ENCODE data around the gene KDM6A.
"Not testable (repeated sequence)": the region's sequence is repeated elsewhere in the genome, so short reads cannot be mapped to it uniquely, and the experiment has no call there.

KDM6A gene

DNA sequence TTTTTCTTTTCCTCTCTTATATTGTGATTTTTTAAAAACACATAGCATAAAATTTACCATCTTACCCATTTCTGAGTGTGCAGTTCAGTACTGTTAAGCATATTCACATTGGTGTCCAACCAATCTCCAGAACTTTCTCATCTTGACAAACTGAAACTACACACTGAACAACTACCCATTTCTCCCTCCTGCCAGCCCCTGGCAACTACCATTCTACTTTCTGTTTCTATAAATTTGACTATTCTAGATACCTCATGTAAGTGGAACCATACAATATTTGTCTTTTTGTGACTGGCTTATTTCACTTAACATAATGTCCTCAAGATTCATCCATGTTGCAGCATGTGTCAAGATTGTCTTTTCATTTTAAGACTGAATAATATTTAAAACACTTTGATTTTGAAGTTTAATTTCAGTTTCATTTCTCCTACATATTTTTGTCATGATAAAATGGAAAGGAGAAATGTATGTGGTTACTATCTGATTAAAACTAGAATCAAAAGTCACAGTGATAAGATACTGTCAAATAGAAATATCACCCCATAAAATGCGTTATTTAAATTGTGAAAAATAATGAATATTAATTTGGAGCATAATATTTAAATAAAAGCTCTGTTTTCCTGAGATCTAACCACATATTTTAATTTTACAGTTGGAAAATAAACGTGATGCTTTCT, 204.9 kb downstream of the KDM6A start:
- no peak for DNase-seq (ENCODE audit: low read depth in 2 of 2)

DNA sequence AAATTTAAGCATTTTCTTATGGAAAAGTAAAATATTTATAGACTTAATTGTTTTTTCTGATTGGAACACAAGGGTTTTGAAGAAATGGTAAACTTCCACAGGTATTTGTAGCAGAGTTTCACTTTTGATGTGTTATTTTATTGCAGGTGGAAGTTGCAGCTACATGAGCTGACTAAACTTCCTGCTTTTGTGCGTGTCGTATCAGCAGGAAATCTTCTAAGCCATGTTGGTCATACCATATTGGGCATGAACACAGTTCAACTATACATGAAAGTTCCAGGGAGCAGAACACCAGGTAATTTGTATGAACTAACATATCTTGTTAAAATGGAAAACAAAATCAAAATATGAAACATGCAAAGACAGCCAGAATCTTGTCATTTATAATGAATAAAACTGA, 210.3 kb downstream of the KDM6A start:
- DNase-seq (ENCODE audit: low read depth in 2 of 2): no peak

DNA sequence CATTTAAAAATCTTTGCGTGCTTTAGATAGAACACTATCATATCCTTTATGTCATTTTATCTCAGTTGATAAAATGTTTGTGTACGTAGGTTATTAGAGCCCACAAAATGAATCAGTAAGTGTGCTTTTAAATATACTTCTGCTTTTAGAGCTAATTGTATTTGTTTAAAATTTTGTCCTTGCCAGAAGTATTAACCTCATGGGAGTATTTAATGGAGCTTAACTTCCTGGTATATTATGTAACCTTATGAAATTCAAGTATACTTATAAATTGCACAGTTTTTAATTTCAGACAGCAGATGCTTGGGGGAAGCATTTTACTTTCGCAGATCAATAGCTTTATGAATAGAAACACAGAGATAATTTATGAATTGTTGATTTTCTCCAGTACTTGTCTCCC, 237.5 kb downstream of the KDM6A start:
- DNase-seq (ENCODE audit: low read depth in 2 of 2): no peak

DNA sequence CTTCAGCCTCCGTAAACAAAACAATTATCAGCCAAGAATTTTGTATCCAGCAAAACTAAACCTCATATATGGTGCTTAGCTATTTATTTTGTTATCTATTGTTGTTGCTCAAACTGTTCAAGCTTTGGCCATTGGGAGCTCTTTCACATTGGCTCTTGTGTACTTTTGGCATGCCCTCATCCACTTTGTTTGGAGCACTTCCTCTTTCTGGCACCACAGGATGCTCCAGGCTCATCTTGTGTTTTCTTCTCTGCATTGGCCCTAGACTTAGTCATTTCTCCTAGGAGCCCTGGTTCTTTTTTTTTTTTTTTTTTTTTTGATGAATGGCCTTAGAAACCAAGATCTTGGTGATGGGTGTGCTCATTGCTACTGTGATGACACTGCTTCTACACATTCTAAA, 253.2 kb downstream of the KDM6A start:
- DNase-seq (ENCODE audit: low read depth in 2 of 2): no peak

DNA sequence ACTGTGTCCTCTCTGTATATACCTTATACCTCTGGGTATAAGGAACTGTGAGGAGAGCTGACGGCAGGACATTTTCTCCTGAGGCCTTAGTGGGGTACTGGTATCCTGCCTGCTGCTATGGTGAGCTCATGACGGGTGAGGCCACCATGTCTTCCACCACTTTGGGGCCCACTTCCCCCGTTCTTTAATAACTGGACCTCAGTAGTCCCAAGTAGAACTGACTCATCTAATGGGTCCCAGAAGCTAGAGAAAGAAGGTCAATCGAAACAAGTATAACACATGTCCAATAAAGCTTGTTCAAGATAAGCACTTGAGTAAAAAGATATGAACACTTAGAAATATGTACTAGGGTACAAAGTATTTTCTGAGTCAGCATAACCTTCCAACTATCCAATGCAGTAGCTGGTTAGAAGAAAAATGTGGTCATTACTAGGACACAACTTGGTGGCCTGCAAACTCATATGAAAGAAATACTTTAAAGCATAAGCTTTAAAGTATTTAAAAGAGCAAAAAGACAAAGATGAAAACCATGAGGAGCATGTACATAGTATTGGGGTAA, 256.0 kb downstream of the KDM6A start:
- no peak for DNase-seq (ENCODE audit: low read depth in 2 of 2)

DNA sequence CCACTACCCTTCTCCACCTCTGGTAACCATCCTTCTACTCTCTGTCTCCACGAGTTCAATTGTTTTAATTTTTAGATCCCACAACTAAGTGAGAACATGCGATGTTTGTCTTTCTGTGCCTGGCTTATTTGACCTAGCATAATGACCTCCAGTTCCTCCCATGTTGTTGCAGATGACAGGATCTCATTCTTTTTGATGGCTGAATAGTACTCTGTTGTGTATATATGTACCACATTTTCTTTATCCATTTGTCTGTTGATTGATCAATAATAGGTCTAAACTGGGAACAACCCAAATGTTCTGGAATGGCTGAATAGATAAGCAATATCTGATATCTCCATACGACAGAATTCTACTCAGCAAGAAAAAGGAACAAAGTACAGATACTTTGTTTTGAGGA, 260.5 kb downstream of the KDM6A start:
- DNase-seq (ENCODE audit: low read depth in 2 of 2): no peak

DNA sequence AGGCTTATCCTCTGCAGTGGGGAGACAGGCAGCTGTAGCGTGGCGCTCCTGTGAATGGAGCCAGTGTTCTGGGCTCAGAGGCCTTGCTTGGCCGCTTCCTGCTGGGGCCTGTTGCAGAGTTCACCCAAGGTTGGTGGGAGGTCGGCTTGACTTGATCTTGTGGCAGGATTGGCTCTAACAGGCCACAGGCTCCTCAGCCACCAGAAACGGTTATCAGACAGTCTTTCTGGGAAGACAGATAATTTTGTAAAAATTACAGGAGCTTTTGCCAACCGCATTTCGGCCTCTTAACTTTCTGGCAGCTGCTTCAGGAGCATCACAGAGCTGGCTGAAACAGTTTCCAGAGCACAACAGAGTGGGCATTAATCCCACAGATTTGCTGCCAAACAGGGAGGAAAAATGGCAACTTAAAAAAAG, 261.3 kb downstream of the KDM6A start:
- DNase-seq (ENCODE audit: low read depth in 2 of 2): no peak

DNA sequence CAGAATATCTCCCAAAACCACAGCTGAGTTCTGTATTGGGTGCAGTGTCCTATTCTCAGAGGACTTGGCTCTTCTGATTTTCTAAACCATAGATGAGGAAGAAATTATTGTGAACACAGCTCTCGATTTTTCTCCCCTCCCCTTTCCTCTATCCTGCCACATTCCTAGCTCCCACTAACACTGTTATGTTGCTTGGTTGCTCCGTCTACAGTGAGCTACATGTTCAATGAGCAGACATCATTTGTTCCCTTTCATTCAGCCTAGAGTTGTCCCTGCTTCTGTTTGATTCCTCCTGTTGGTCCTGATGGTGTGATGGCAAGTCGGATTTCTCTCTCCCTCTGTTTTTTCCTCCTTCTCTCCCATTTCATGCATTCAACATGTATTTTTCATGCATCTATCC, 261.8 kb downstream of the KDM6A start:
- no peak for DNase-seq (ENCODE audit: low read depth in 2 of 2)

DNA sequence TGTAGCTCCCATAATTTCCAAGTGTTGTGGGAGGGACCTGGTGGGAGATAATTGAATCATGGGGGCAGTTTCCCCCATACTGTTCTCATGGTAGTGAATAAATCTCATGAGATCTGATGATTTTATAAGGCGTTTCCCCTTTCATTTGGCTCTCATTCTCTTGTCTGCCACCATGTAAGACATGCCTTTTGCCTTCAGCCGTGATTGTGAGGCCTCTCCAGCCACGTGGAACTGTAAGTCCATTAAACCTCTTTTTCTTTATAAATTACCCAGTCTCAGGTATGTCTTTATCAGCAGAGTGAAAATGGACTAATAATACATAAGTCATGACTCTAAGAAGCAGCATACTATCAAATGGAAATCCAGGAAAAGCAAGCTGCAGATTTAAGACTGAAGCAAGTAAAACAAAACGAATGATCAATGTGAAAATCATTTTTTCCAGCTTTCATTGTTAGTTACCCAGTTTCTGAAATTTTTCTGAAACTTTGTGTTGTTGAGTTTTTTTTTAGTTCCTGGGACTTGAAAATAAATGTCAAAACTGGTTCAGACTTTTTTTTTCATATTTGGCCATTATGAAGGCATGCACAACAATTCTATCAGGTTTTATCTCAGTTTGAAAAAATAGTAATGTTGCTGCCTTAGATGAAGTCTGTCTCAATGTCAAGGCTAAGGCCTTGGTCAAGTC, 262.5 kb downstream of the KDM6A start:
- DNase-seq (ENCODE audit: low read depth in 2 of 2): not testable (repeated sequence)

DNA sequence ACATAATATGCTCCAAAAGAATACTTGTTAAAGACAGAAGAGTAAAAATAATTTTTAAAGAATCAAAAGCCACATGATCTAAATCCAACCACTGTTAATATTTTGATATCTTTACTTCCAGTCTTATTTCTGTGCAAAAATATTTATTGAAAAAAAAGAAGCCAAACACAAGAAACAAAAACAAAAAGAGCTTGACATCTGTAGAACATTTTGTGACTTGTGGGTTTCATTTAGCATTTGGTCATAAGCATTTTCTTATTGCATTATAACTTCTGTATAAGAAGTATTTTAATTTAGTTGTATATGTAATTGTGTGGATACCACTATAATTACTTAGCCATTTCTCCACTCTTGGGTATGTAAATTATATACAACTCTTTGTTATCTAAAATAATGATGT, 264.5 kb downstream of the KDM6A start:
- no peak for DNase-seq (ENCODE audit: low read depth in 2 of 2)

DNA sequence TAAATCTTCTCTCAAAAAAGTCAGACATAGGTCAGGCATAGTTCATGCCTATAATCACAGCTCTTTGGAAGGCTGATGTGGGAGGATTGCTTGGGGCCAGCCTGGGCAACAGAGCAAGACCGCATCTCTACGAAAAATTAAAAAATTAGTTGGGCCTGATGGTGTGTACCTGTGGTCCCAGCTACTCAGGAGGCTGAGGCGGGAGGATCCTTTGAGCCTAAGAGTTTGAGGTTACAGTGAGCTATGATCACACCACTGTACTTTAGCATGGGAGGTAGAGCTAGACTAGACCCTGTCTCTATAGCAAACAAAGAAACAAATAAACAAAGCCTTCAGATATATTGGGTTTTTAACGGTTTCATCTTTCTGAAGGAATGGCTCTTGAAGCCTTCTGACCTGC, 265.5 kb downstream of the KDM6A start:
- no peak for DNase-seq (ENCODE audit: low read depth in 2 of 2)

DNA sequence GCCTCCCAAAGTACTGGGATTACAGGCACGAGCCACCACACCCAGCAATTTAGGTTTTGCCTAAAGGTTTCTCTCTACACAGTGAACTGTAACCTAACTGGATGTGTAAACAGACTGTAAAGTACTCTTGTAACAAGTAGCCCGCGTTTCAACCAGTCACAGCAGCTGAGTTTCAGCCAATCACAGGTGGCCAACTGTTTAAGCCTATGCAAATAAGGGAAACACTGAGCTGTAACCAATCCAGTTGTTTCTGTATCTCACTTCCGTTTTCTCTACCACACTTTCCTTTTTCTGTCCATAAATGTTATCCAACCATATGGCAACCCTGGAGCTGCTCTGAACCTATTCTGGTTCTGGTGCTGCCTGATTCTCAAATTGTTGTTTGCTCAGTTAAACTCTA, 267.8 kb downstream of the KDM6A start:
- no peak for DNase-seq (ENCODE audit: low read depth in 2 of 2)

DNA sequence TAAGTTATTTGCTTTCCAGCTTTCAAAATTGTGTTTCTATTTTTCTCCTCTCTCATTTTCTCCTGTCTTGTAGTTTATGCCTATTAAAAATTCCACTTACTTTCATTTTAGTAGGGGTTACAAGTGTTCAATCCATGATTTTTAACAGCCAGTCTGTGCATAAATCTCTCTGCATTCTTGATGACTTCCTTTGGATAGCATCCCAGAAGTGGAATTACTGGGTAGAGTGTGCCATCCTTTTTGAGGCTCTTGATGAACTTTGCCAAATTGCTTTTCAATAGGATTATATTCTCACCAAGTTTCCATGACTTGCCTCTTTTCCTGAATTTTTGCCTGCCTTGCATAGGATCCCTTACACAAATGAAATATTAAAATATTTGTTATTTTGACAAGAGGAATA, 269.2 kb downstream of the KDM6A start:
- no peak for DNase-seq (ENCODE audit: low read depth in 2 of 2)

DNA sequence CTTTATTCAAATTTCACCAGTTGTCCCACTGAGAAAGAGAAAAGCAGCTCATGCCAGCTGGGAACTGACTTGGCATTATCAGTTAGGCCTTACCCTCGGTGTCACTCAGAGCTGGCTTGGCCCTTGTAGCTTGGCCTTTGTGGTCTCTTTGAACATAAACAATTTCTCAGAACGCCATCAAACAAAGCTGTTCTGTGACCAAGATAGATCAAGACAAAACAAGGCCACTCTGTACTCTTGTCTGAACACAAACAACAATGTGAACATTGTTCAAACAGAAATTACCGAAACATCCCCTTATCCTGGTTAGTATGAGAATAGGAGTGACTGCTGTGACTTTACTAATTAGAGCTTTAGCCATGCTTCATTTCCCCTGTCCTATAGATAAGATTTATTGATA, 270.5 kb downstream of the KDM6A start:
- DNase-seq (ENCODE audit: low read depth in 2 of 2): no peak

DNA sequence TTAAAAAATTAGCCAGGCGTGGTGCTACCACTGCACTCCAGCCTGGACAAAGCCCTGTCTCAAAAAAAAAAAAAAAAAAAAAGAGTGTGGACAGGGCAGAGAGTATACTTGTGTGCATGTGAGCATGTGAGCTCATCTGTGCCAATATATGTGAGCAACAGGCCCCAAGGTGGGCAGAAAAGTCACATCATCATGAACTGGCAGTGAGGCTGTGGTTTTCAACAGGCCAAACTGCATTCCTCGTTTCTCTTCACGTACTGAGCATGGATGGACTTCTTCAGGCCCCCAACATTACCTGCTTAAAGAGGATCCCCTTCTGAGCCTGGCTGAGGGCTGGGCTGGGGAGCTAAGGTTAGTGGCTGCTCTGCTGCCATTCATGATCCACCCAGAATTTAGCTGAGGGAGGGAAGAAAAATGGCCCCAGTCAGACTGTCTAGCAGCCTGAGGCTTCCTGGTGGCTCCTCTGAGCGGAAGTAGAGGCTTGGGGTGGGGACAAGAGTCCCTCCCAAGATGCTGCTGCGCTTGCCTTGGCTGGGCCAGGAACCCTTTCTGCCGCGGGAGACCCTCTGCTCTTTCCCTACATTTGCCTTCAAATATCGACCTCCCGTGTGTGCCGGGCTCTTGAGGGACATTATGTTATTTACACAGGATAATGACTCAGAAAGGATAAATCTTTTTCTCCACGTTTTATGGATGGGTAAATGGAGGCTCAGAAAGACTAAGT, 272.7 kb downstream of the KDM6A start:
- no peak for DNase-seq (ENCODE audit: low read depth in 2 of 2)

DNA sequence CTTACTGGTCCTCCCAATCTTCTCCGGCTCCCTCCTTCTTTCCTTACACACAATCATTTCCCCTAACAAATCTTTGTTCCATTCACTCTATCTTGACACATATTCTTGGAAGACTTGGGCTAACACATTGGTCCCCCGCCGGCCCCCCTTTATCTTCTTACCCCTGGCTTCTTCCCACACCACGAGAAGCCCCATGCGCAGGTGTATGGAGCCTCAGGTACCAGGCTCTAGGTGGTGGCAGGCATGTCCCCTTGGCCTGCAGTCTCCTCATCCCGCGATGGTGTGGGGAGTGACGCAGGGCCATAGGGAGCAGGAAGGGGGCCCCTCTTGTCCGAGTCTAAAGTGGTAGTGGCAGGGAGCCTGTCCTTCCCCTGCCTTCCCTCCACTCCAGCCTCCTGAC, 277.8 kb downstream of the KDM6A start:
- DNase-seq (ENCODE audit: low read depth in 2 of 2): no peak

DNA sequence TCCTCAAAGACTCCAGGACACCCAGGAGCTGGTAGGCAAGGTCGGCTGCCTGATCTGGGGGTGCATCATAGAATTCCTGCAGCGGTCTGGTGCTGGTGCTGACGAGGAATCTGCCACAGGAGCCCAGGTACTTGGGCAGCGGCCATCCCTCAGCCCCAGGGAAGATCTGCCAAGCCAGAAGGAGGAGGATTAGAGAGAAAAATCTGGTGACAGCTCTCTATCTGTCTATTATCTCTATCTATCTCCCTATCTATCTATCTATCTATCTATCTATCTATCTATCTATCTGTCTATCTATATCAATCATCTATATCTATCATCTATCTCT, 281.0 kb downstream of the KDM6A start:
- no peak for DNase-seq (ENCODE audit: low read depth in 2 of 2)

DNA sequence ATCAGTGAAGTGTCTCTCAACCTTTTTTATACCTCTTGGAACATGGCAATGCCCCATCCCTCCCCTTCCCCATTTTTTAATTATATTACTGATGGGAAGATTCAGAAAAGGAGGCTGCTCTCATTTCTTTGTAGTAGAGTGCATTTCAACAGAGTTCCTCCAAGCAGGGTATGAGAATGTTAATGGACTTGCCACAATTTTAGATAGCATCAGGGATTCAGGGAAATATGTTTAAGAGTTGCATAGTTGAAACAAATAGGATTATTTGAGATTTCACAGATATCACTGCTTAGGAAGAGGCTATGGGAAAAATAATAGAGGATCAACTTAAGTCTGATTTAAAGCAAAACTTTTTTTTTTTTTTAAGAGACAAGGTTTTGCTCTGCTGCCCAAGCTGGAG, 281.5 kb downstream of the KDM6A start:
- no peak for DNase-seq (ENCODE audit: low read depth in 2 of 2)

DNA sequence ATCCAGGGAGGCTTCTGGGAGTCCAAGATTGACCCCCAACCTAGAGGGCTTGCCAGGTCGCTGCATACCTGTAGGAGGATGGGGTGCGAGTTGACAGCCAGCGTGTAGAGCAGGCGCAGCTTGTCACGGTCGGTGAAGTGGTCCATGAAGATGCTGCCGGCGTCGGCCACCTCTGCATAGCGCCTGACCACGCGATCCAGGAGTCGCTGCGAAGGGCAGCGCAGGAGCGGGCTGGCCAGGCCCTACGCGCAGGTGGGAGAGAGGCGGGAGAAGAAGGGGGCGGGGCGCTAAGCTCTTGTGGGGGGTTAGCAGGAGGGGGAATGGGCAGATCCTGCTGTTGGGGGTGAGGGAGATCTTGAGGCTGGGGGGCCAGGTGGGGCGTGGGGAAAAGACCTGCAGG, 284.7 kb downstream of the KDM6A start:
- DNase-seq (ENCODE audit: low read depth in 2 of 2): no peak
